CD4-positive, alpha-beta T cell treated with Interleukin-17A for 4 hours (primary cell): ENCODE results near the gene MAN2A1.

ENCODE experiments used
- DNase-seq: peaks from one replicate; pipeline ENCODE4 v3.0.0-alpha.2; 2020; ENCODE audit warnings: mixed read lengths

MAN2A1 gene

GRCh38 chr5:109916481-109917153 lies 226.9 kb downstream of the MAN2A1 start:
- DNase-seq, result no peak
